CD14-positive monocyte (primary cell): ENCODE data around the gene PLEKHA3. TPM values are rescaled to one million over a fixed set of nuclear protein-coding genes. Genes with fewer than 3 reads are reported as not detected.

Experiments
- DNase-seq, 3 donors: peaks; one replicate each; pipeline ENCODE4 v3.0.0-alpha.2; 2011 to 2022
- H2AFZ ChIP-seq: 2 replicates; pipeline ENCODE4 v1.6.0; 2012; ENCODE audit warnings: mild to moderate bottlenecking, low read depth, low read length, inconsistent platforms; ENCODE audit not compliant: insufficient read depth, poor library complexity, severe bottlenecking
- H3K27ac ChIP-seq, 2 donors: 1 replicate in 1 of 2; 2 replicates in 1 of 2; pipeline ENCODE4 v1.5.1; 2012 to 2013; ENCODE audit warnings: low read length in 2 of 2, control low read depth in 1 of 2, inconsistent platforms in 1 of 2, low read depth in 1 of 2, mild to moderate bottlenecking in 1 of 2
- H3K27me3 ChIP-seq, 2 donors: one replicate each; pipeline versions ENCODE4 v1.6.0 to v1.6.1; 2011 to 2013; ENCODE audit warnings: low read length in 2 of 2; ENCODE audit not compliant: control insufficient read depth in 2 of 2, insufficient read depth in 2 of 2
- H3K36me3 ChIP-seq, 2 donors: replicated peaks in 1 of 2; 1 replicate in 1 of 2; 2 replicates in 1 of 2; pipeline versions ENCODE4 v1.5.1 to v1.6.1; 2012 to 2013; ENCODE audit warnings: low read length in 2 of 2, control low read depth in 1 of 2, inconsistent platforms in 1 of 2, mild to moderate bottlenecking in 1 of 2; ENCODE audit not compliant: insufficient read depth in 2 of 2, control insufficient read depth in 1 of 2
- H3K4me1 ChIP-seq, 2 donors: 1 replicate in 1 of 2; 2 replicates in 1 of 2; pipeline versions ENCODE4 v1.5.1 to v1.6.1; 2012 to 2013; ENCODE audit warnings: low read length in 2 of 2, control low read depth in 1 of 2, inconsistent platforms in 1 of 2, mild to moderate bottlenecking in 1 of 2, moderate library complexity in 1 of 2; ENCODE audit not compliant: insufficient read depth in 2 of 2, control insufficient read depth in 1 of 2
- H3K4me2 ChIP-seq: replicated peaks from 2 replicates; pipeline ENCODE3; 2012; ENCODE audit warnings: low read length, moderate library complexity, mild to moderate bottlenecking; ENCODE audit not compliant: poor library complexity, severe bottlenecking; ENCODE audit errors: extremely low read depth
- H3K4me3 ChIP-seq, 3 experiments: fragments of 200-600 bp in 1 of 3; sonication (generic) in 1 of 3; replicated peaks in 1 of 3; 1 replicate in 2 of 3; 2 replicates in 1 of 3; pipeline ENCODE4 v1.5.1; 2011 to 2013; ENCODE audit warnings: low read length in 3 of 3, mild to moderate bottlenecking in 3 of 3, control low read depth in 2 of 3, low read depth in 2 of 3, inconsistent platforms in 1 of 3, moderate library complexity in 1 of 3
- H3K79me2 ChIP-seq: 2 replicates; pipeline ENCODE4 v1.6.0; 2012; ENCODE audit warnings: mild to moderate bottlenecking, control low read depth, inconsistent platforms, low read length, moderate library complexity; ENCODE audit not compliant: insufficient read depth
- H3K9ac ChIP-seq: 2 replicates; pipeline ENCODE4 v1.6.0; 2017; ENCODE audit warnings: low read length, mild to moderate bottlenecking; ENCODE audit not compliant: insufficient read depth, poor library complexity, severe bottlenecking
- H3K9me3 ChIP-seq, 2 donors: replicated peaks in 1 of 2; 1 replicate in 1 of 2; 2 replicates in 1 of 2; pipeline versions ENCODE4 v1.5.1 to v1.6.1; 2012 to 2013; ENCODE audit warnings: low read length in 2 of 2, control low read depth in 1 of 2; ENCODE audit not compliant: control insufficient read depth in 1 of 2, insufficient read depth in 1 of 2
- H4K20me1 ChIP-seq: 2 replicates; pipeline ENCODE4 v1.6.0; 2012; ENCODE audit warnings: mild to moderate bottlenecking, low read length, control low read depth, moderate library complexity; ENCODE audit not compliant: insufficient read depth
- H3K27ac Mint-ChIP-seq, 7 donors: one replicate each; pipeline ENCODE4 v1.8.0; 2020; ENCODE audit warnings: mild to moderate bottlenecking in 7 of 7, mixed read lengths in 7 of 7, moderate library complexity in 6 of 7, inconsistent platforms in 2 of 7
- H3K27me3 Mint-ChIP-seq, 3 donors: one replicate each; pipeline ENCODE4 v1.8.0; 2021 to 2022; ENCODE audit warnings: low read depth in 3 of 3, mild to moderate bottlenecking in 3 of 3, mixed read lengths in 3 of 3, moderate library complexity in 3 of 3, inconsistent platforms in 1 of 3
- H3K36me3 Mint-ChIP-seq, 2 donors: one replicate each; pipeline ENCODE4 v1.8.0; 2020; ENCODE audit warnings: mixed read lengths in 2 of 2, inconsistent platforms in 1 of 2, mild to moderate bottlenecking in 1 of 2
- H3K4me1 Mint-ChIP-seq: one replicate; pipeline ENCODE4 v1.8.0; 2020; ENCODE audit warnings: mild to moderate bottlenecking, mixed read lengths
- H3K4me3 Mint-ChIP-seq, 2 donors: one replicate each; pipeline ENCODE4 v1.8.0; 2020; ENCODE audit warnings: mild to moderate bottlenecking in 2 of 2, mixed read lengths in 2 of 2, moderate library complexity in 1 of 2
- H3K9me3 Mint-ChIP-seq, 7 donors: one replicate each; pipeline ENCODE4 v1.8.0; 2020 to 2022; ENCODE audit warnings: mixed read lengths in 7 of 7, mild to moderate bottlenecking in 6 of 7, moderate library complexity in 6 of 7, inconsistent platforms in 2 of 7
- WGBS: methylation state at CpG from one replicate; pipeline ENCODE4 v1.1.5; 2013; ENCODE audit warnings: missing lambda C conversion rate; ENCODE audit not compliant: insufficient coverage; 5-methylcytosine and 5-hydroxymethylcytosine counted together
- intact Hi-C, 2 donors: fragments of 100-400 bp; cut with micrococcal nuclease; formaldehyde crosslinking; loops; one replicate each; pipeline versions ENCODE4 v1.15.0 to v1.15.1; 2023
- polyA plus RNA-seq, 3 donors: library from polyadenylated mRNA; depleted of rRNA in 1 of 3; unstranded in 2 of 3; stranded (reverse) in 1 of 3; fragments of 300-500 nt in 2 of 3; fragments of >200 nt in 1 of 3; fragmentation: Illumina TruSeq in 2 of 3; gene quantifications; 1 replicate in 2 of 3; 2 replicates in 1 of 3; pipeline ENCODE4 v1.2.3, GENCODE V29; 2012 to 2021
- TF ChIP-seq, protein P1 (sequence below): fragments of 200-600 bp; IDR thresholded peaks from one replicate; pipeline ENCODE4 v1.8.0; 2022; ENCODE audit warnings: antibody characterized with exemption, mild to moderate bottlenecking

The PLEKHA3 gene
- polyA plus RNA-seq, 3 donors, result 5.3 to 14.1 (median 13.4) TPM

DNA sequence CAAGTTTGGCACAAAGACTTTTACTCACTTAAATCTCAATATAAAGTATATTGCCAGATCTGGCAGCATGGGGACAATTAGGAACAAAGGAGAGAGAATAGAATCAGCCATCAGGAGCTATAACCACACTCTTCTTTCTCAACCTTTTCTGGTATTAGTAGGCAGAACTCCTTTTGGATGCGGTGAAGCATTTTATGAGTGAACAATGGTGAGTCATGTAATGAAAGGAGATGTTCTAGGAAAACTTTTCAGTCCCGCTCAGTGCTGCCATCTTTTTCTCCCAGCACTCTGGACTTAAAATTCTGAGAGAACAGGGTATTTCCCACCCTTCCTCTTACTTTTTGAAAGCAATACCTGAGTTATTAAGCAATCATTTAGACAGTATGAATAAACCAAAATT, 32.2 kb downstream of the PLEKHA3 start:
- Mint-ChIP-seq H3K36me3 (peaks cover 56 to 75% of the 10 kb centered on the region in 2 donors), H3K4me1 (peaks cover 2% of the 10 kb centered on the region), H3K27me3 (no peaks in the 10 kb centered on the region), H3K4me3 (no peak overlapping the region), H3K27ac (peak overlapping the region in 1 of 7 donors; percentile 68), H3K9me3 (peaks cover 0 to 2% (median 0%) of the 10 kb centered on the region in 7 donors)
- Histone ChIP-seq H3K27ac (no peak overlapping the region), H2AFZ (no peak overlapping the region), H3K4me3 (no peak overlapping the region), H3K4me1 (no peaks in the 10 kb centered on the region), H3K4me2 (no peak overlapping the region), H3K36me3 (peaks cover 30 to 73% of the 10 kb centered on the region in 2 donors), H3K79me2 (no peaks in the 10 kb centered on the region), H3K9ac (no peak overlapping the region), H3K27me3 (no peaks in the 10 kb centered on the region), H4K20me1 (no peaks in the 10 kb centered on the region), H3K9me3 (no peaks in the 10 kb centered on the region)
- no CpG with 5 or more reads among the region's 2 CpGs for WGBS
- DNase-seq, result no peak
- TF ChIP-seq, protein P1, sequence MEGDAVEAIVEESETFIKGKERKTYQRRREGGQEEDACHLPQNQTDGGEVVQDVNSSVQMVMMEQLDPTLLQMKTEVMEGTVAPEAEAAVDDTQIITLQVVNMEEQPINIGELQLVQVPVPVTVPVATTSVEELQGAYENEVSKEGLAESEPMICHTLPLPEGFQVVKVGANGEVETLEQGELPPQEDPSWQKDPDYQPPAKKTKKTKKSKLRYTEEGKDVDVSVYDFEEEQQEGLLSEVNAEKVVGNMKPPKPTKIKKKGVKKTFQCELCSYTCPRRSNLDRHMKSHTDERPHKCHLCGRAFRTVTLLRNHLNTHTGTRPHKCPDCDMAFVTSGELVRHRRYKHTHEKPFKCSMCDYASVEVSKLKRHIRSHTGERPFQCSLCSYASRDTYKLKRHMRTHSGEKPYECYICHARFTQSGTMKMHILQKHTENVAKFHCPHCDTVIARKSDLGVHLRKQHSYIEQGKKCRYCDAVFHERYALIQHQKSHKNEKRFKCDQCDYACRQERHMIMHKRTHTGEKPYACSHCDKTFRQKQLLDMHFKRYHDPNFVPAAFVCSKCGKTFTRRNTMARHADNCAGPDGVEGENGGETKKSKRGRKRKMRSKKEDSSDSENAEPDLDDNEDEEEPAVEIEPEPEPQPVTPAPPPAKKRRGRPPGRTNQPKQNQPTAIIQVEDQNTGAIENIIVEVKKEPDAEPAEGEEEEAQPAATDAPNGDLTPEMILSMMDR, result no peak
- intact Hi-C loops, result no loop called here

DNA sequence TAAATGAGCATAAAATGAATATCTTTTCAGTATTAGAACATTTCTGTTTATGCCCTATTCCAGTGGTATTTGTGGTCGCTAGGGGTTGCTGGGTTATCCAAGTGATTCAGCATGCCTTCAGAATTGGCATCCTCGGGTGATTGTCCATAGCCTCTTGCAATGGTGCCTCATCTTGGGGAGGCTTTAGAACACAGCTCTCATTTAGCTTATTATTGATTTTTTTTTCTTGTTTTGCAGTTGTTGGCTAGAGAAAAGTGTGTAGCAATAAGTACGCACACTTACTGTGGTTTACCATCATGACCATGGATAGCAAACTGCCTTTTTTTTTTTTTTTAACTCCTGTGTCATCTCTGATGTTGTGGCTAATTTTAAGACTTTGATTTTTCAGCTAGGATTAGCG, 33.6 kb downstream of the PLEKHA3 start:
- Histone ChIP-seq H3K4me1 (no peaks in the 10 kb centered on the region), H3K27ac (no peak overlapping the region), H3K9ac (no peak overlapping the region), H3K4me3 (no peak overlapping the region), H3K36me3 (peaks cover 31 to 82% of the 10 kb centered on the region in 2 donors), H2AFZ (no peak overlapping the region), H3K79me2 (no peaks in the 10 kb centered on the region), H3K4me2 (no peak overlapping the region), H3K9me3 (no peaks in the 10 kb centered on the region), H4K20me1 (no peaks in the 10 kb centered on the region), H3K27me3 (no peaks in the 10 kb centered on the region)
- no peak overlapping the region for H3K4me3 Mint-ChIP-seq
- H3K27ac Mint-ChIP-seq, result no peak overlapping the region
- peaks cover 0 to 2% (median 0%) of the 10 kb centered on the region in 7 donors for H3K9me3 Mint-ChIP-seq
- H3K4me1 Mint-ChIP-seq, result peaks cover 2% of the 10 kb centered on the region
- TF ChIP-seq, protein P1, result no peak
- intact Hi-C loops, result no loop called here
- H3K36me3 Mint-ChIP-seq, result peaks cover 64 to 80% of the 10 kb centered on the region in 2 donors
- DNase-seq, result no peak
- H3K27me3 Mint-ChIP-seq, result no peaks in the 10 kb centered on the region
- WGBS, result 93% methylated on average over 2 of the region's 4 CpGs
